ENCODE results near the gene CSRP2. TPM values are rescaled to one million over a fixed set of nuclear protein-coding genes. Genes with fewer than 3 reads are reported as not detected.

CSRP2 gene
- total RNA-seq: 149 TPM

DNA sequence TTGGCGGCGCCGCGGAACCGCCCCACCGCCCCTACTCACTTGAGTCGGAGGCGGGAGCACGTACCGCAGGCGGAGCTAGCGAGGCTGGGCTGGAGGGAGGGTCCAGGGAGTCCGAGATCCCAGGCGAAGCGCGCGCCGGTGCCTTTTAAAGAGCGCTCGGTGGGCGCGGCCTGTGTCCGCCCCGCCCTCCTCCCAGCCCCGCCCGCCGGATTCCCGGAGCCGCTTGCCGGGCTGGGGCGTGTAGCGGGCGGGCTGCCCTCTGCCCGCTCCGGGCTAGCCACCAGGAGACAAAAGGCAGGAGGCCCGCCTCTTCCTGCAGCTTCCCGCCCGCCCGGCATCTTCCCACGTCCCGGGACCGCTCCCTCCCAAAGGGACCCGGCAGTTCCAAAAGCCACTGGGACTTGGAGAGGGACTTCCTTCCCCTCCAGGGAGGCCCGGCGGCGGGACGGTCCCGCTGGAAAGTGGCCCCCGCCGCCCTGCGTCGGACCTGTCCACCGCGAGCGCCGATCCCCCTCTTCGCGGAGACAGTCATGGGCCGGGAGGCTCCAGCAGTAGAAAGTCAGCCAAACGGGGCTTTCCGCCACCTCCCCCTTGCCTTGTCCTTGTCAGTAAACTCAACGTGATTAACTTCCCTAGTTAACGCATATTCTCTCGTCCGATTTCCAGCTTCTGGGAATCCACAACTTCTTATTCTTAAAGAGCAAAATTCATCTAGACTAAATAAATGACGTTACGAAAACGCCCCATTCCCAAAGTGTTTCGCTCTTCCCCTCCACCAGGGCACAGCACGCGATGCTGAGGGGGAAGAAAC lies at the start of gene CSRP2:
Gene CSRP2, minus strand, starts transcription at position 121 of the 811 bp plus-strand sequence. CDS start 12,759 bp downstream, outside the sequence.
- DNase-seq: peak; percentile 41

DNA sequence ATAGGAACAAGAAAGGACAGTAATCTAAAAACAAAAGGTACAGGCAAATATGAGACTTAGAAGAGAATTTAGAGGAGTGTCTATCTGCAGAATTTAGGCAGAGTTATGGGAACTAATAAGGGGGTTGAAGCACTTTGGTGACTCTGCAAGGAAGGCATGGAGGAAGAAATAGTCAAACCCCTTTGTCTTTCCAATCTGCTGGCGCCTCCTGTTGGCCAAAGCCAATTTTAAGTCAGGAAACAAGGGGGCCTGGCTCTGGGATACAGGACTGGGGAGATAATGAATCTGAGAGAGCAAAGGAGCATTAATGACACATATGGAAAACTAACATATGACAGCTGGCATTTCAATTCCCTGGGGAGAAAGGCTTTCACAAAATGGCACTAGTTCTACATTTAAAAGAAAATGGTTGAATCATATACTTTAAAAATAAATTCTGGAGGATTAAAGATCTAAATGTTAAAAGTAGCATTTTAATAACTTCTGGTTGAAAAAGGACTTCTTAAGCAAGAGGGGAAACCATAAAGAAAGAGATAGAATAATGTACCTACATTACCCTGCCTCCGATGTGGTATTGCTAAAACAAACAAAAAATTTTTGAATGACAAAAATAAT lies 48.5 kb upstream of the CSRP2 start:
- DNase-seq: no peak

GRCh38 chr12:76925135-76925534 lies 46.3 kb upstream of the CSRP2 start:
- DNase-seq: no peak

DNA sequence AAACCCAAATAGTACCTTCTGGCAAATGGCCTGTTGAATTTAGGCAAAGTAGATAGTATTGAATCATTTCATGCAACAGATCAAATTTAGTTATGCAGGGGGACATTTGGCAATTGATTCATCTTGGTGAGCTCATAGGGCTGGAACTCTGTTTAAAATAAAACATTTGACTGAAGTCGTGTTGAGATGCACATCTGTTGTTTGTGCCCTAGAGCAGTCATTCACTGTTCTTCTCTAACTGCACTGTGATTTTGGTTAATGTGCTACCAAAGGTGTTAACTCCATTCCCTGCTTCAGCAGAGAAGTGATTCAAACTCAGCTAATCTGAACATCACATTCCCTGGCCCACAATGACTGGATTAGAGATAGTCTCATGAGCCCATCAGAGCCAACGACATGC lies 44.0 kb upstream of the CSRP2 start:
- DNase-seq: no peak

DNA sequence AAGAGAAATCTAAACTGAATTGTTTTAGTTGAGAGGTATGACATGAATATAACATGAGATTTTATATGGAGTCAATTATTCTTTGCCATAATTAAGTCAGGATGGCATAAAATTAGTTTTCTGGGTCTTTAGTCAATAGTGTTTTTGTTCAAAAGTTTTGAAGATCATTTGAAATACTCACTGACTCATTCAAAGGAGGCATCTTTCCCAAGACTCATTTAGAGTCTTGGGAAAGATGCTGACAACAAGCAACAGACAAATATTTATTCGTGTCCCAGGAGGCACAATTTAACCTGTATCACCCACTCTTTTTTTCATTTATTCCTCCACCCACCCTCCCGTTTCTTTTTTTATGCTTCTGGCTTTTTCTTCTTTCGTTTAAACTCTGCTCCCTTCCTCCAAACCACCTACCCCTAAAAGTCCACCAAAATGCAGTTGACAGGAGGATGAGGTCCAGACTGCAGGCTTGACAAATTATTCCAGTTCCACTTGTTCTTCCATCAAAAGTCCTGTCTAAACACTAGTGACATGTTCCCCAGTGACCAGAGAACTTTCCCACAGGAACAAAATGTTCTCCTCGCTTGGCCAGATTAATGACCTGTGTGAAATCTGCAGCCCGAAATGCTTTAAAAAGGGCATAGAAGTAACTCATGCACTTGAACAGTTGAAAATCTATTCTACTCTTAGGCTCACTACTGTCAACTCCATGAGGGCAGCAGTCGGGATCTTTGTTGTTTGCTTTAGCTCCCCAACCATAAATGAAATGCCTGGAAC lies 43.3 kb upstream of the CSRP2 start:
- no peak for DNase-seq

DNA sequence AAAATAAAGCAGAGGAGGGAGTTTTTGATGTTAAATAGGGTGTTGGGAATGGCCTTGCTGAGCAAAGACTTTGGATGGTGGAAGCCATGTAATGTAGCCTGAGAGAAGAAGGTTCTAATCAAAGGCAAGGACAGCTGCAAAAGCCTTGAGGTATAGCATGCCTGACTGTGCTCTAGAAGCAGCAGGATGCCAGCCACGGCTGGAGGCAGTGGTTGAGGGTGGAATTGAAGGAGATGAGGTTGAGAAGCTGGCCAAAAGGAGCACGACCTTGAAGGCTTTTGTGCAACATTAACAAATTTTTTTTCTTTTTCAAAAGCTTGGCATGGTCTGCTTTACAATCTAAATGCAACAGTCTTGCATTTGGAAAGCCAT lies 42.3 kb upstream of the CSRP2 start:
- DNase-seq: no peak

- DNase-seq: no peak
Observed at GRCh38 chr12:76920172-76921099, 41.6 kb upstream of the CSRP2 start.

DNA sequence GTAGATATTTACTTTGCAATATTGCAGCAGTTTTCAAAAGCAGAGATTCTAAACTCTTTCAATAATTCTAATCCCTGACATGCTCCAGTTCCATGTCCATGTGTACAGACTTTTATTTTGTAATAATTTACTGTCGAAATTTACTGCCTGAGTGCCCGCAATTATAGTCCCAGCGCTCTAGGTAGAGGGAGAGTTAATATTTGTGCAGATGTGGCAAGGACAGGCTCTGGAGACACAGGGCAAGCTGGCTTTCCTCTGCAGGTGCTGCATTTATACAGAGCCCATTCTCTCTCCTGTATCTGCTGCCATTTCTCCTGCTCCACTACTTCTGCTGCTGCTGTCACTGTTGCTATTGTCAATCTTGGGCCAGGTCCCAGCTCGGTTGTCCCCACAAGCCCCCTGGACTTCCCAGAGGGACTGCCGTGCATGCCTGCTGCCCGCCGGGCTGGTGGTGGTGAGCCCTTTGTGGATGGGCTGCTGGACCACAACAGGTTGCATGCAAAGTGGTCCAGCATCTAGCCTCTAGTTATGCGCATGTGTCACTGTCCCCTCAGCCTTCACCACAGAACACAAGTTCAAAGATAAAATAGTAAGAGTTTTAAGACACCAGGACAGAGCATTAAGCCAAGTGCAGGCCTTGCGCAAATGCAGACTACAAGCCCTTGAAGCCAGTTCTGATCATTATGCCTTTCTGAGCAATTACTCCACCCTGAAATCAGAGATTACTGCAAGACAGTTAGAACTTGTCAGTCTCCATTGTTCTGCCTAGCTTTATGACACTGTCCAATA lies 40.8 kb upstream of the CSRP2 start:
- no peak for DNase-seq

DNA sequence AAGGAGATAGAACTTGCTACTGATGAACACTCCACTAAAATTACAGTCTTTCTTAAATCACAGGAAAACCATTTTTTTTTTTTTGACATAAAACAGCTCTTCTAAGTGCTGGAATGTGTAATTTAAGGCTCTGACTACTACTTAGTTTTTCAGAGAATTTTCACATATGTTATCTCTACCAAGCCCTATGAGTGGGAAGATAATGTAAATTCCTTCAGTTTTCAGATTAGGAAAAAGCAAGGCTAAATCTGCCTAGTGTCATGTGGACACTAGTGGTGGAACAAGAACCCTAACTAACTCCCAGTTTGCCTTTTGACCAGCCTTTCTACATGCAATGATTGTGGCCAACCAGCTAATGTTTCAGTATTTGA lies 37.3 kb upstream of the CSRP2 start:
- DNase-seq: no peak

GRCh38 chr12:76915361-76916169 lies 36.7 kb upstream of the CSRP2 start:
- DNase-seq: no peak

DNA sequence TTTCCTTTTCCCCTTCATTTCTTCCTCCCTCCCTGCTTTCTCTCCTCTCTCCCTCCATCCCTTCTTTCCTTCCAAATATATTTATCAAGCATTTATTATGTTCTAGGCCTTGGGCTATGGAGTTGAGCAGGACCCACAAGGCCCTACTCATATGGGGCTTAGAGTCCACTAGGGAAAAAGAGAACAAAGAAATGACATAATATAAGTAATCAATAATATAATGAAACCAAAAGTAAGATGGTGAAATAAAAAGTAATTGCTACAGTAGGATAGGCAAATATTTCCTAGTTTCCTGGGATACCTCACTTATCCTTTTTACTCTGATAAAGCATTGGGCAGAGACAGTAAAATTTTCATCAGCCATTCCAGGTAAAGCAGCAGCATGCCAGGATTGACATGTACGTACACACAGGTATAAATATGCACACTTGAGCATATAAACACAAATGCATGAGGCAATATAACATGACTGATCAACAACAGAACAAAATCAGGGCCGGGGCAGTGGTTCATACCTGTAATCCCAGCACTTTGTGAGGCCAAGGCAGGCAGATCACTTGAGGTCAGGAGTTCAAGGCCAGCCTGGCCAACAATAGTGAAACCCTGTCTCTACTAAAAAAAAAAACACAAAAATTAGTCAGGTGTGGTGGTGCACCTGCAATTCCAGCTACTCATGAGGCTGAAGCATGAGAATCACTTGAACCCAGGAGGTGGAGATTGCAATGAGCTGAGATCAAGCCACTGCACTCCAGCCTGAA lies 35.5 kb upstream of the CSRP2 start:
- no peak for DNase-seq

- no peak for DNase-seq
Observed at GRCh38 chr12:76909290-76909689, 30.5 kb upstream of the CSRP2 start.

DNA sequence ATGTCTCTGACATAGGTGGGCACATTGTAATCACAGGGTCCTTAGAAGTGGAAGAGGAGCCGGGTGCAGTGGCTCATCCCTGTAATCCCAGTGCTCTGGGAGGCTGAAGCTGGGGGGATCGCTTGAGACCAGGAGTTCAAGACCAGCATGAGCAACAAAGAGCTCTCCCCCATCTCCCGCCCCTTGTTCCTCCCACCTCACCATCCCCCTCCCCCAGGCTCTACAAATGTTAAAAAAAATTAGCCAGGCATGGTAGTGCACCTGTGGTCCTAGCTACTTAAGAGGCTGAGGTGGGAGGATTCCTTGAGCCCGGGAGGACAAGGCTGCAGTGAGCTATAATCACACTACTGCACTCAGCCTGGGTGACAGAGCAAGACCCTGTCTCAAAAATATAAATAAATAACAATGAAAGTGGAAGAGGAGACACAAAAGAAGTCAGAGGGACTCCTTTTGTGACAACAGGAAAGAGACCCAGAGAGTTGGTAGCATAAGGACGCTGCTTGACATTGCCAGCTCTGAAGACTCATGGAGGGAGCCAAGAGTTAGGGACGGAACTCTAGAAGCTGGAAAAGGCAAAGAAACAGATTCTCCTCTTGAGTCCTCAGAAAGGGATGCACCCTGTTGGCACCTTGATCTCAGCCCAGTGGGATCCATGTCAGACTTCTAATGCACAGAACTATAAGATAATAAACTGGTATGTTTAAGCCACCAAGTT lies 29.6 kb upstream of the CSRP2 start:
- no peak for DNase-seq

DNA sequence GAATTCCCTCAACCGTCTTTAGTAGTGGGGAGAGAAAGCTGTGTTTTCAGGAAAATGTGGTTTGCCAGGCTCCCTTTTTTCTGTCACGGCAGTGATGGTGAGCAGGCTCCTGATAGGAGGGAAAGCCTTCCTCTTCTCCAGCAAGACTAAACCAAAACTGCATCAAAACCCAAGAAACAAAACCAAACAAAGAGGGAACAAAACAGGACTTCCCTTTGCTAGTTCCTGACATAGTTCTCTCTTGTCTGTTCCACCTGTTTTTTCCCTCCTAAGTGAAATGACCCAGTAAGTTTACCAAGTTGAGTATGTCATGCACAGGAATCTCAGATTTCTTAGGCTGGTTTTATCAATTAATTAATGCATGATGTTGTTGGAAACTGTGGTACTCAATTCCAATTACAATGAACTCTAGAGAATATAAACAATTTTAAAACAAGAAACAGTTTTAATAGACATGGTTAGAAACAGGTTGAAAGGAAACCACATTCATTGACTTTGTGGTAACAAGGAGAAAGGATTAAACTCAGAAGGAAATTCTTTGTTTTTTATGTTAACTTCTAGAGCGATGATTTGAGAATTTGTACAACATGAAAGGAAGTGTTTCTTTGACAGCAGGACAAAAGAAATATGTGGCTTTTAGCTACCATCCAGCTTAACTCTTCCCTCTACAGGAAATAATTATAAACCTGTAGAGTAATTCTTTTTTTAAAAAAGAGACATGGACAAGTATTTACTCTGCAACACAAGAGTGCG lies 23.0 kb upstream of the CSRP2 start:
- DNase-seq: no peak

GRCh38 chr12:76899522-76899921 lies 20.7 kb upstream of the CSRP2 start:
- no peak for DNase-seq

- no peak for DNase-seq
Observed at GRCh38 chr12:76898442-76898841, 19.6 kb upstream of the CSRP2 start.

- no peak for DNase-seq
Observed at GRCh38 chr12:76896274-76896673, 17.5 kb upstream of the CSRP2 start.

- no peak for DNase-seq
Observed at GRCh38 chr12:76895796-76896195, 17.0 kb upstream of the CSRP2 start.
